K562 (cell line): ENCODE results near the gene IMPDH2. TPM values are rescaled to one million over a fixed set of nuclear protein-coding genes. Genes with fewer than 3 reads are reported as not detected.

Experiments
- ATF2 ChIP-seq: sonication (generic); formaldehyde crosslinking; IDR thresholded peaks from 2 replicates; pipeline ENCODE4 v1.8.1; 2022; ENCODE audit warnings: missing genetic modification reagents
- C11orf30 ChIP-seq: fragments of 450-650 bp; IDR thresholded peaks from 2 replicates; pipeline ENCODE4 v1.6.1; 2016; ENCODE audit warnings: low read depth, mild to moderate bottlenecking
- CREB5 ChIP-seq: fragments of 250-450 bp; sonication (Bioruptor Pico); IDR thresholded peaks from 2 replicates; pipeline ENCODE4 v1.5.0; 2020; ENCODE audit warnings: mild to moderate bottlenecking
- GTF2A2 ChIP-seq: IDR thresholded peaks from 2 replicates; pipeline ENCODE4 v1.6.1; 2016; ENCODE audit warnings: mild to moderate bottlenecking, missing genetic modification characterization, missing compliant biosample characterization
- HDGF ChIP-seq: fragments of 450-650 bp; IDR thresholded peaks from 2 replicates; pipeline ENCODE4 v1.6.1; 2016
- MAX ChIP-seq: sonication (generic); formaldehyde crosslinking; IDR thresholded peaks from 2 replicates; pipeline ENCODE4 v1.9.0; 2022; ENCODE audit warnings: mild to moderate bottlenecking, missing genetic modification reagents
- NR2C2 ChIP-seq, 2 experiments: fragments of 200-800 bp in 1 of 2; sonication (Bioruptor generic) in 1 of 2; sonication (generic) in 1 of 2; formaldehyde crosslinking in 1 of 2; IDR thresholded peaks; 2 replicates each; pipeline versions ENCODE4 v1.6.1 to v1.8.0; 2016 to 2022; ENCODE audit warnings: mild to moderate bottlenecking in 1 of 2, missing compliant biosample characterization in 1 of 2, missing genetic modification characterization in 1 of 2, missing genetic modification reagents in 1 of 2
- NR2F6 ChIP-seq: fragments of 450-650 bp; formaldehyde crosslinking; IDR thresholded peaks from 2 replicates; pipeline ENCODE4 v1.4.0; 2020; ENCODE audit warnings: mild to moderate bottlenecking
- PBX2 ChIP-seq, 2 experiments: IDR thresholded peaks in 1 of 2; conservative IDR thresholded peaks in 1 of 2; 2 replicates each; pipeline ENCODE4 v1.6.1; 2016; ENCODE audit warnings: low read depth in 2 of 2, mild to moderate bottlenecking in 1 of 2, missing compliant biosample characterization in 1 of 2, missing genetic modification characterization in 1 of 2, moderate library complexity in 1 of 2
- ZNF518B ChIP-seq: fragments of 250-450 bp; sonication (Bioruptor Pico); IDR thresholded peaks from 2 replicates; pipeline ENCODE4 v1.5.0; 2021; ENCODE audit warnings: mild to moderate bottlenecking, moderate library complexity
- ZNF77 ChIP-seq: fragments of 250-450 bp; sonication (Bioruptor Pico); IDR thresholded peaks from 2 replicates; pipeline ENCODE4 v1.5.0; 2020
- ZSCAN32 ChIP-seq: fragments of 450-650 bp; formaldehyde crosslinking; IDR thresholded peaks from 2 replicates; pipeline ENCODE4 v1.4.0; 2020; ENCODE audit warnings: mild to moderate bottlenecking, moderate library complexity
- polyA plus RNA-seq, 8 experiments: library from polyadenylated mRNA; depleted of rRNA in 4 of 8; stranded (reverse) in 5 of 8; unstranded in 3 of 8; fragments of >200 nt; fragmentation: Nextera tagmentation in 2 of 8; fragmentation: Illumina TruSeq in 1 of 8; extraction: Ambion mirVana in 2 of 8; extraction: Trizol in 1 of 8; gene quantifications; 2 replicates each; pipeline versions ENCODE4 v1.2.1 to v1.2.3, GENCODE V29; 2011 to 2014; ENCODE audit warnings: inconsistent platforms in 1 of 8, missing spikeins in 1 of 8
- total RNA-seq, 7 experiments: library from RNA; depleted of rRNA in 6 of 7; stranded (reverse); fragments of >200 nt in 6 of 7; fragmentation: Illumina TruSeq in 2 of 7; extraction: Trizol in 2 of 7; gene quantifications; 2 replicates each; pipeline versions ENCODE4 v1.2.1 to v1.2.3, GENCODE V29; 2011 to 2021; ENCODE audit warnings: low replicate concordance in 1 of 7

IMPDH2 gene
- total and polyA plus RNA-seq, 9 of the 15 experiments (the other 6 are each of a cell fraction or from before 2014, with no cell fraction given) = 318 to 507 (median 366) TPM

- TF ChIP-seq MAX (peak; percentile 78), ZSCAN32 (CRISPR knock-in tag) (no peak), HDGF (no peak), C11orf30 (peak; percentile 56), NR2F6 (CRISPR knock-in tag) (0 out of 2 replicates have a peak, but pooled peaks have one; percentile 25), GTF2A2 (tag) (no peak), CREB5 (CRISPR knock-in tag) (no peak), ATF2 (no peak), PBX2 (CRISPR knock-in tag; IDR thresholded peaks at IDR 0.05; ENCODE audit: low read depth) (no peak), PBX2 (tag; conservative IDR thresholded peaks at IDR 0.05; ENCODE audit: low read depth) (no peak), NR2C2 (CRISPR knock-in tag; IDR thresholded peaks at IDR 0.05) (peak; percentile 58), NR2C2 (tag; IDR thresholded peaks at IDR 0.05) (peak; percentile 45), ZNF77 (0 out of 2 replicates have a peak, but pooled peaks have one; percentile 67), ZNF518B (no peak)
Measured at GRCh38 chr3:49017971-49018706, 11.1 kb downstream of the IMPDH2 start, which contains the start of gene DALRD3 (continued).
